Limb (tissue), 2 donors: ENCODE results near the gene BOLA1.
"Not testable (repeated sequence)": the region's sequence is repeated elsewhere in the genome, so short reads cannot be mapped to it uniquely, and the experiment has no call there.

Experiments used
- DNase-seq, 2 donors: peaks; one replicate each; pipeline ENCODE4 v3.0.0-alpha.2; 2016; ENCODE audit errors: extremely low spot score in 2 of 2

BOLA1 gene

DNA sequence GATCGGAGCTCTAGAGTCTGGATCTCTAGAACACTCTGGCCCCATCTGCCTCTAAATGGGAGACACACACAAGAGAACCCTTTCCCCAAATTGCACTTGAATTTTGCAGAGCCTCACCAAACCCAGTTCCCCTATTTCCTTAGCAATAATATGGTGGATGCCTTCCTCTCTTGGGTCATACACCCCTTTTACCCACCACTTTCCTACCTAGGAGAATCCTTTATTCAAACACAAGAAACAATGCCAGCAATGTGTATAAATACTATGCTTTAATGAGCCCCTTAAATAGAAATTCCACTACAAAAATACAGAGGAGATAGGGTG, 29.0 kb downstream of the BOLA1 start:
- DNase-seq: no peak

DNA sequence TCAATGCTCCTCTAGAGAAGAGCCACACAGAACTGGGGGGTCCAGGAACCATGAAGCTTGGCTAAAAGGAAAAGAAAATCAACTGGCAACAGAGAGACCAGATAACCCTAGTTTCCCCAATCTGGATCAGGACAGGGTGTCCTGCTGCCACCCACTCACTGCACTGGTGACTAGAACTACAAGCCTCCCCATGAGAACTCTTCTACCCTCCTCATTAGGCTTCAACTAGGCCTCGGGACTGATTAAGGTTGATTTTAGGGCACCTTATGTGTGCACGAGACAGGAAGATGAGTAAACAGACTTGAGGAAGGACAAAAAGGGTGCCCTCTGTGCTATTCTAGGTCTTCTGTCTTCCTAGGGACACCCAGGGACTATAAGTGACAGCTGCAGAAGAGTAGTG, 30.5 kb downstream of the BOLA1 start:
- no peak for DNase-seq

DNA sequence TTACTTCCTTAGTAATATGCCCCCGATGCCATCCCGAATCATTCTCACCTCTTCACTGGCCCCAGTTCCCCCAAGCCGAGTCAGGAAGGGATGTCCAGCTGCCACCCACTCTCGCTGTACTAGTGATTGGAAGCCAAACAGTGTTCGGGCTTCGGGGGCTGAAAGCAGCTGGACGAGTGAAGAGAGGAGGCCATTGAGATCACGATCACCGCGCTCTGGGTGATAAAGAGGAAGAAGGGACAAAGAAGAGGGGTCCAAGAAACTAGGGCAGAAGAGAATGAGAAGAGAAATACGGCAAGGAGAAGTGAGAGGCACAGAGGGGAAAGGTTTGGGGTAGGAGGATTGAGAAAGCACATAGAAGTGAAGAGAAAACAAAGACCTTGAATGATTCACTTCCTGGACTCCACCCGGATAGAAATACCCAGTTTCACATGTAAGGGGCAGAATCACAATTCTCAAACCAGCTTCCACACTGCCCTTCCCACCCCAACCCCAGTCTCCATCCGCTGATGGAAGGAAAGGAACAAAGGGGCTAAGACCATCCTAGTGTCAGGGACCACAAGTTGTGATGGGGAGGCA, 31.9 kb downstream of the BOLA1 start:
- no peak for DNase-seq

DNA sequence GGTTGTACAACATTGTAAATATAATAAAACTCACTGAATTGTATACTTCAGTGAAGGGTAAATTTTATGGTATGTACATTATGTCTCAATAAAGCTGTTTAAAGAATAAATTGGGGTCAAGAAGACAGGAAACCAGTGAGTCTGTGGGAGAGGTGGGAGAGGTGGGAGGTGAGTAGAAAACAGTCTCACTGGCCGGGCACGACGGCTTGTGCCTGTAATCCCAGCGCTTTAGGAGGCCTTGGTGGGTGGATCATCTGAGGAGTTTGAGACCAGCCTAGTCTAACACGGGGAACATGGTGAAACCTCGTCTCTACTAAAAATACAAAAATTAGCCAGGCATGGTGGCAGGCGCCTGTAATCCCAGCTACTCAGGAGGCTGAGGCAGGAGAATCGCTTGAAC, 33.1 kb downstream of the BOLA1 start:
- no peak for DNase-seq

DNA sequence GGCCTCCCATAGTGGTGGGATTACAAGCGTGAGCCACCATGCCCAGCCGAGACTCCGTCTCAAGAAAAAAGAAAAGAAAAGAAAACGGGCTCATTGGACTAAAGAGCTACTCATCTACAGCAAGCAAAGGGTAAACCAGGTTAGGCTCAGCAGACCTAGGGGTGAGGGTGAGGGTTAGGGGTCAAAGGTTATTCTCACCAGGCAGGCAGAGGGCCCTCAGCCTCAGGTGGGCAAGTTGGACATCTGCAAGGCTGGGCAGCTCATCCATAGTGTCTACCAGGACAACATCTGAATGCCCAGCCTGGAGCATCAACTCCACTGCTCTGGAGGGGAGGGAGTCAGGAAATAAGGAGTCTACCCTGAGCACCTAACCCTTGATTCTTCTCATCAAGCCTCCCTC, 33.8 kb downstream of the BOLA1 start:
- no peak for DNase-seq

DNA sequence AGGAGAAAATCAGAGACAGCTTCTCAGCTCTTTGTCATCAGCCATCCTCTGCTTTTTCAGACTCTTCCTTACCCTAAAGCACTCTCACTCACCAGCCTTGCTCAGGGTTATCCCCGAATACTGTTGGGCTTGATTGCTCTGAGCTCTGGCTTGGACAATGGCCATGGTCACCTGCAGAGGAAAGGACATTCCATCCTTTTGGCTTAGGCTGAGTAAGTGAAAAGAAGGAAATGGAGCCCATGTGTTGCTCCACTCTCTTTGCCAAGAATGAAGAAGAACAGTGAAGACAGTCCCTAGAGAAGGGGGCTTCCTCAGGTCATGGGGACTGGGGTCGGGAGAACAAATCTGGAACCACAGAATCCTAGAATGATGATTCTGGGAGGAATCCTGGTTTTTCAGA, 35.0 kb downstream of the BOLA1 start:
- DNase-seq: no peak

DNA sequence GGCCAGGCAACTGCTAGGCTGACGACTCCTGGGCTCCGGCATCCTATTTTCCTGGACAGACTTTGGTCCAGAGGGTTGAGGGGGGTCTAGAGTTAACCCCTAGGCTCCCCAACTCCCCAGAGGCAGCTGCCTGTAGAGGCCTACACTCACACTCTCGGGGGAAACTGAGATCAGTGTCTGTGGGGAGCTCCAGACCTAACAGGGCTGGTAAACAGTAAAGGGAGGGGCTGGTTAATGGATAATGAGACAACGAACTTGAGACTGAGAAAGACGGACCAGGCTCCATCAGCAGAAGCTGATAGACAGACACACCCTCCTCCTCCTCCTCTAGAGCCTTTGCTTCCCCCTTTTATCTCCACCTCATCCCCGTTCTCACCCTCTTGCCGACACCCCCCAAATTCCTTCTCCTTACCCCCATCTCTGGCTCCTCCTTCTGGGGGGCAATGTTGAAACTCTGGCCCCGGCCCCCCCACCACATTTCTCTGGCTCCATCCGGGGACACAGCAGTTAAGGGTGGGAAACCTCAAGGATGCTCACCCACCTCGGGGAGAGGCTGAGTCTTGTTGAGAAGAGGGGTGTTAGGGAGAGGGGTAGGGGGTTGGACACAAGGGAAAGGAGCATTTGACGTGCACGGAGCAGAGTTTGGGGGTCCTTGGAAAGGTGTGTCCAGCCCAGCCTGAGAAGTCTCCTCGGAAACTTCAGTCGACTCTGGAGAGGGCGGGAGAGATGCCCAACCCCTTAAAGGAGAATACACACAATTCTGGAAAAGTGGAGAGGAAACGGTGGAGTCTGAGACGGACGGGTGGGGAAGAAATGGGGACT, 37.0 kb downstream of the BOLA1 start, which contains the start of gene MTMR11:
Gene MTMR11 (minus strand): TSS at position 710 of the 822 bp plus-strand sequence. CDS start 232 bp downstream, at position 478.
- DNase-seq: peak; percentile 50 to 55

DNA sequence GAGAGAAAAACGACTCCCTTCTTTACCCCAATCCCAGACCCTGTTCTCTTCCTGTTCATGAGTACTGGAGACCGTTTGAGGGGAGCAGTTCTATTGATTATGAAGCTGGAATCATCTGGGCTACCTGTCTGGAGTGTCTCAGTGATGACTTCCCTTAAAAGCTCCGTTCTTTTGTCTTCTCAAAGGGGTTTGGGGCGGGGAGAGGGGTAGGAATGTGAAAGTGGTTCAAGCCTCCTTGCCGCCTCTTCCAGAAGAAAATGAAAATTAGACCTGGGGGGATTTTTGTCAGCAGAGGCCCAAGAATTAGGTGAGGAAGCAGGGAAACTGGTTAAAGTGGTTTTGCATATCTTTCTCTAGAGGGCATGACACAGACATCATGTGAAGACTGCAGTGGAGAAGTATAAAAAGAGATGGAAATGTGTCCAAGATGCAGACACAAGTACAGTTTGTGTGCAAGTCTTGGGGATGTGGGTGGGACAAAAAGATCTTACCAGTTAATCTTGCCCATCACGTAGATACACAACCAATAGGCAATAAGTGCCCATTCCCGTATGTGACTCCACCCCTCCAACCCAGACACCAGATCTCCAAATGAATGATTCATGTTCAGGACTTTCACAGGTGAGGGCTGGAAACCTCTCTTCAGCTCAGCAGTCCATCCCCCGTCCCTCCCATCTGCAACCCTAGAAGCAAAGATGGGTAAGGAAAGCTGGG, 37.8 kb downstream of the BOLA1 start:
- peak in 1 of 2 donors; percentile 28 for DNase-seq

DNA sequence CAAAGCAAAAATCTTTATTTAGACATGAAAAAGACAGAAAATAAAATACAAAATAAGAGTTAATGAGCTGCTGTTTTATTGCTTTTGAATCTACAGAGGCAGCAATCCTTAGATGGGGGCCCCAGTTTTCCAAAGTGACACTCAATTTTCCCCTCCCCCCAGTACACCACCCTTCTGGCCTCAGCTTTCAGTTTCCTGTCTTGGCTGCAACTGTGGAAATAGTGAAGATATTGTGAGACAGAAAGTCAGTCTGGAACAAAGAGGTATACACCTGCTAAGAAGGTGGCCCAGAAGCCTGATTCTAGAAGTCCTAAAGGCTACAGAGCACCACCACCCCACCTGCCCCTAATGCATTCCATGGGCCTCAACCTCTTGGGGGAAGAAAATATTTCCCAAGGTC, 38.4 kb downstream of the BOLA1 start:
- DNase-seq: no peak

DNA sequence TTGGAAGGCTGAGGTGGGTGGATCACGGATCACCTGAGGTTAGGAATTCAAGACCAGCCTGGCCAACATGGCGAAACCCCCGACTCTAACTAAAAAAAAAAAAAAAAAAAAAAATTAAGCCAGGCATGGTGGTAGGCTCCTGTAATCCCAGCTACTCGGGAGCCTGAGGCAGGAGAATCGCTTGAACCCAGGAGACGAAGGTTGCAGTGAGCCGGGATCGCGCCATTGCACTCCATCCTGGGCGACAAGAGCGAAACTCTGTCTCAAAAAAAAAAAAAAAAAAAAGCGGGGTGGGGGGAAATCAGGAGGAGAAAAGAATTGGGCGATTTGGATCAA, 39.3 kb downstream of the BOLA1 start:
- not testable (repeated sequence) for DNase-seq

DNA sequence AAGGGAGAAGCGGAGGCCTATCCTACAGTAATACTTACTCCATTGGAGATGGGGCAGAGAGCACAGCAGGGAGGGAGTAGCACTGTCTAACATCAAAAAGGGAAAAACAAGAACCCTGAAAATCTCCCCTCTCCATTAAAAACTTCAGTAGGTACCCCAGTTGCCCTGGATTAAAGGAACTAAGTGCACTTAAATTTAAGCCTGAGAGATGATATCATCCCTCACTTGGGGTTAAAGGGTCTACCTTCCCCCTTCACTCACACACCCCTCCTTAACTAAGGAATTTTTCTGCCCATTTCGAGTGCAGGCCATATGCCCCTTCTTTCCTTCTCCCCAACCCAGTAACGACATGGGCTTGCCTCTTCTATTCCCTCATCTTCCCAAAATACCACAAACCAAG, 41.1 kb downstream of the BOLA1 start:
- no peak for DNase-seq

DNA sequence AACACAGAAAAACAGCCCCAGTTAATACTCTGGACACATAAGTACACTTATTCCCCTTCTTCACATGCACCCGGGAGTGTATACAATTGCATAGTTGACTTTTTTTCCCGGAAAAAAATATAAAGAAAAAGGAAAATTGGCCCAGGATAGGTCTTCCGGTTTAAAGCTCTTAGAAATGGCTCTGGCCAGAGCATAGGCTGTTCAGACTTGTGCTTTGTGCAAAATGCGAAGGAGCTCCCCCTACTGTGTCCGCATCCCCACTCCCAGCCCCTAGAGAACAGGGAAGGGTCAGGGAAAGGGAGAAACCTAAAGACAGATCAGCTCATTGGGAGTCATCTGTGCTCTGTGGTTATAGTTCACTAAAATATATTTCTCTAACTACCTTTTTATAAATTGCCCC, 42.8 kb downstream of the BOLA1 start:
- no peak for DNase-seq

DNA sequence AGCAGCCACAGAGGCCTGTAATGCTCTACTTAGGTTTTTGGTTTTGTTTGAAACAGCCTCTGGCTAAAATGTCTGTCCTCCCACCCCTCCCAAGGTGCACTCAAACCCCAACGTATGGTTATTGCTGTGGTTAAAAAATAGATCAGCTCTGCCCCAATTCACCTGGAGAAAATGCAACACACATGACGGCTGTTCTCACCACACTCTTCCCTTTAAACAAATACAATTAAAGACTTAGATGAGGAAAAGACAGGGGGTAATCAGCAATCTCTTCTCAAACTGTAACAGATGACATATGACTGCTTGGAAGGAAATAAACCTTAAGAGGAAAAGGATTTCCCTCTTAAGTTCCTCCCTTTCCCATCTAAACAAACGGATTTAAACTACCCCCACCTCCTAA, 43.5 kb downstream of the BOLA1 start:
- DNase-seq: no peak

DNA sequence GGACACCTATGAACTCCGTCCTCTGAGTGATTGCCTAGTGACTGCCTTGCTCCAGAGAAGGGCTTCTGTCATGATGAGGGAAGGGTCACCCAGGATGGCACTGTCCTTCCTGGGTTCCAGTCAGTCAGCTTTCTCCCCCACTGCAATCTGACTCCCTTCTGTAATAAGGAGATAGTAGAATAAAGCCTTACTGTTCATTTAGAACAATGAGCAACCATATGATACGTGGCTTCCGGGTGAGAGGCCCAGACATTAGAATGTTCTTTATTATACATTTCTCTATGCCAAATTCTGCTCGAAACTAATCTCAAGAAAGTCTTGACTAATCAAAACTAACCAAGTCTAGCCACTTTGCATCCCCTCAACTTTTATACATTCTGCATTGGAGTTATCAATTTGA, 45.8 kb downstream of the BOLA1 start:
- DNase-seq: no peak

DNA sequence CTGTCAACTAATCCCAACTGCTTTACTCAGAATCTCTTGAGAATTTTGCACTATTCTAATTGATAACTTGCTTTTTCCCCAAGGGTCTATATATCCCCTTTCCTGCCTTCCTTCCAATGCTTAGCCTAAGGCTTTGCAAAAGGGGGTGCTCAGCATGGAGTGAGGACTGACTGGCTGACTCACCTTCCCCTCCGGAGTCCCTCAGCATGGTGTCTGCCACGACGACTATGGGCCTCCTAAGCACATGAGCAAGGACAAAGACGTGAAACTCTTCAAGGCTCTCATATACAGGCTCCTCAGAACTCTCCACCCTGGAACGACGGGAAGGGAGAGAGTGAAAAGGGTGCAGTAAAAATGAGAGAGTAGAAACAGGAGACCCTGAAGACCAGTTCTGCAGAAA, 50.5 kb downstream of the BOLA1 start:
- DNase-seq: no peak
